ENCODE measurements around the gene KCNK13. TPM values are rescaled to one million over a fixed set of nuclear protein-coding genes. Genes with fewer than 3 reads are reported as not detected.
"Not testable (repeated sequence)": the region's sequence is repeated elsewhere in the genome, so short reads cannot be mapped to it uniquely, and the experiment has no call there.

KCNK13 gene
- not detected for total RNA-seq

- DNase-seq (no peak), ATAC-seq (no peak)
- H3K4me3 Mint-ChIP-seq: peak within 1 kb of the TSS; percentile 73
Observed at GRCh38 chr14:90061685-90062126, at the start of gene KCNK13. TSS of gene KCNK13 (plus strand) at chr14:90061994. CDS start at chr14:90062206, 212 bp downstream.

GRCh38 chr14:90017371-90017770 lies 44.4 kb upstream of the KCNK13 start:
- H3K4me3 Mint-ChIP-seq: no peak overlapping the region
- no peaks in the 10 kb centered on the region for H3K9me3 Mint-ChIP-seq
- H3K36me3 Mint-ChIP-seq (ENCODE audit: insufficient read depth): peaks cover 62% of the 10 kb centered on the region
- no peaks in the 10 kb centered on the region for H3K27me3 Mint-ChIP-seq (ENCODE audit: low read depth)
- ATAC-seq (no peak), DNase-seq (no peak)
- H3K4me1 Mint-ChIP-seq (ENCODE audit: low read depth): peaks cover 2% of the 10 kb centered on the region

More at GRCh38 chr14:90061685-90062126, at the start of gene KCNK13:
- no peaks in the 10 kb centered on the region for H3K9me3 Mint-ChIP-seq
- H3K27me3 Mint-ChIP-seq (ENCODE audit: low read depth): peaks cover 69% of the 10 kb centered on the region
- no peaks in the 10 kb centered on the region for H3K36me3 Mint-ChIP-seq (ENCODE audit: insufficient read depth)
- peaks cover 26% of the 10 kb centered on the region for H3K4me1 Mint-ChIP-seq (ENCODE audit: low read depth)

GRCh38 chr14:90019824-90020523 lies 41.8 kb upstream of the KCNK13 start:
- ATAC-seq (no peak), DNase-seq (no peak)

GRCh38 chr14:90023176-90023896 lies 38.5 kb upstream of the KCNK13 start:
- Mint-ChIP-seq H3K4me3 (no peak overlapping the region), H3K36me3 (ENCODE audit: insufficient read depth) (peaks cover 61% of the 10 kb centered on the region), H3K9me3 (peaks cover 4% of the 10 kb centered on the region), H3K27me3 (ENCODE audit: low read depth) (no peaks in the 10 kb centered on the region), H3K4me1 (ENCODE audit: low read depth) (peaks cover 2% of the 10 kb centered on the region)
- DNase-seq (no peak), ATAC-seq (no peak)

More at GRCh38 chr14:90019824-90020523, 41.8 kb upstream of the KCNK13 start:
- no peaks in the 10 kb centered on the region for H3K27me3 Mint-ChIP-seq (ENCODE audit: low read depth)
- no peak overlapping the region for H3K4me3 Mint-ChIP-seq
- H3K9me3 Mint-ChIP-seq: no peaks in the 10 kb centered on the region
- peaks cover 70% of the 10 kb centered on the region for H3K36me3 Mint-ChIP-seq (ENCODE audit: insufficient read depth)
- peaks cover 2% of the 10 kb centered on the region for H3K4me1 Mint-ChIP-seq (ENCODE audit: low read depth)

GRCh38 chr14:90024910-90025309 lies 36.9 kb upstream of the KCNK13 start:
- ATAC-seq (no peak), DNase-seq (no peak)
- Mint-ChIP-seq H3K4me3 (no peak overlapping the region), H3K4me1 (ENCODE audit: low read depth) (no peaks in the 10 kb centered on the region), H3K36me3 (ENCODE audit: insufficient read depth) (peaks cover 52% of the 10 kb centered on the region), H3K9me3 (peaks cover 4% of the 10 kb centered on the region), H3K27me3 (ENCODE audit: low read depth) (no peaks in the 10 kb centered on the region)

- H3K4me1 Mint-ChIP-seq (ENCODE audit: low read depth); DNase-seq; ATAC-seq; H3K9me3 Mint-ChIP-seq; H3K4me3 Mint-ChIP-seq; H3K27me3 Mint-ChIP-seq (ENCODE audit: low read depth): not testable (repeated sequence)
- H3K36me3 Mint-ChIP-seq (ENCODE audit: insufficient read depth): peaks cover 47% of the 10 kb centered on the region
Observed at GRCh38 chr14:90026608-90027007, 35.2 kb upstream of the KCNK13 start.

GRCh38 chr14:90027842-90028241 lies 34.0 kb upstream of the KCNK13 start:
- Mint-ChIP-seq H3K27me3 (ENCODE audit: low read depth) (no peaks in the 10 kb centered on the region), H3K9me3 (peaks cover 4% of the 10 kb centered on the region), H3K4me3 (no peak overlapping the region), H3K4me1 (ENCODE audit: low read depth) (no peaks in the 10 kb centered on the region), H3K36me3 (ENCODE audit: insufficient read depth) (peaks cover 49% of the 10 kb centered on the region)
- DNase-seq: no peak
- no peak for ATAC-seq

- H3K27me3 Mint-ChIP-seq (ENCODE audit: low read depth): no peaks in the 10 kb centered on the region
- no peaks in the 10 kb centered on the region for H3K4me1 Mint-ChIP-seq (ENCODE audit: low read depth)
- ATAC-seq (no peak), DNase-seq (no peak)
- no peak overlapping the region for H3K4me3 Mint-ChIP-seq
- H3K9me3 Mint-ChIP-seq: no peaks in the 10 kb centered on the region
- peaks cover 50% of the 10 kb centered on the region for H3K36me3 Mint-ChIP-seq (ENCODE audit: insufficient read depth)
Observed at GRCh38 chr14:90034156-90034555, 27.6 kb upstream of the KCNK13 start.

GRCh38 chr14:90034835-90035525 lies 26.8 kb upstream of the KCNK13 start:
- Mint-ChIP-seq H3K36me3 (ENCODE audit: insufficient read depth) (peaks cover 53% of the 10 kb centered on the region), H3K4me3 (no peak overlapping the region), H3K4me1 (ENCODE audit: low read depth) (no peaks in the 10 kb centered on the region), H3K9me3 (no peaks in the 10 kb centered on the region), H3K27me3 (ENCODE audit: low read depth) (no peaks in the 10 kb centered on the region)
- DNase-seq (no peak), ATAC-seq (no peak)

GRCh38 chr14:90039253-90040010 lies 22.4 kb upstream of the KCNK13 start:
- Mint-ChIP-seq H3K27me3 (ENCODE audit: low read depth) (no peaks in the 10 kb centered on the region), H3K36me3 (ENCODE audit: insufficient read depth) (peaks cover 49% of the 10 kb centered on the region), H3K9me3 (no peaks in the 10 kb centered on the region), H3K4me3 (no peak overlapping the region), H3K4me1 (ENCODE audit: low read depth) (peaks cover 4% of the 10 kb centered on the region)
- no peak for DNase-seq
- ATAC-seq: no peak

GRCh38 chr14:90040411-90040810 lies 21.4 kb upstream of the KCNK13 start:
- Mint-ChIP-seq H3K4me3 (no peak overlapping the region), H3K4me1 (ENCODE audit: low read depth) (peaks cover 4% of the 10 kb centered on the region), H3K27me3 (ENCODE audit: low read depth) (no peaks in the 10 kb centered on the region), H3K36me3 (ENCODE audit: insufficient read depth) (peaks cover 44% of the 10 kb centered on the region), H3K9me3 (no peaks in the 10 kb centered on the region)
- no peak for DNase-seq
- ATAC-seq: no peak

GRCh38 chr14:90042496-90043252 lies 19.1 kb upstream of the KCNK13 start:
- peaks cover 4% of the 10 kb centered on the region for H3K4me1 Mint-ChIP-seq (ENCODE audit: low read depth)
- no peaks in the 10 kb centered on the region for H3K9me3 Mint-ChIP-seq
- no peaks in the 10 kb centered on the region for H3K27me3 Mint-ChIP-seq (ENCODE audit: low read depth)
- H3K36me3 Mint-ChIP-seq (ENCODE audit: insufficient read depth): peaks cover 34% of the 10 kb centered on the region
- no peak overlapping the region for H3K4me3 Mint-ChIP-seq
- DNase-seq (no peak), ATAC-seq (no peak)

GRCh38 chr14:90045616-90046015 lies 16.2 kb upstream of the KCNK13 start:
- no peaks in the 10 kb centered on the region for H3K9me3 Mint-ChIP-seq
- H3K27me3 Mint-ChIP-seq (ENCODE audit: low read depth): no peaks in the 10 kb centered on the region
- DNase-seq: no peak
- ATAC-seq: no peak
- peaks cover 25% of the 10 kb centered on the region for H3K36me3 Mint-ChIP-seq (ENCODE audit: insufficient read depth)
- no peak overlapping the region for H3K4me3 Mint-ChIP-seq
- peaks cover 4% of the 10 kb centered on the region for H3K4me1 Mint-ChIP-seq (ENCODE audit: low read depth)
